ENCODE measurements around the gene TEKT5. TPM values are rescaled to one million over a fixed set of nuclear protein-coding genes. Genes with fewer than 3 reads are reported as not detected.
A peak's percentile ranks its signal among the peaks of the same experiment; 100 is the strongest.
"Not testable (repeated sequence)": the region's sequence is repeated elsewhere in the genome, so short reads cannot be mapped to it uniquely, and the experiment has no call there.

Gene TEKT5
- total RNA-seq, 2 donors from 2014 or later = not detected

DNA sequence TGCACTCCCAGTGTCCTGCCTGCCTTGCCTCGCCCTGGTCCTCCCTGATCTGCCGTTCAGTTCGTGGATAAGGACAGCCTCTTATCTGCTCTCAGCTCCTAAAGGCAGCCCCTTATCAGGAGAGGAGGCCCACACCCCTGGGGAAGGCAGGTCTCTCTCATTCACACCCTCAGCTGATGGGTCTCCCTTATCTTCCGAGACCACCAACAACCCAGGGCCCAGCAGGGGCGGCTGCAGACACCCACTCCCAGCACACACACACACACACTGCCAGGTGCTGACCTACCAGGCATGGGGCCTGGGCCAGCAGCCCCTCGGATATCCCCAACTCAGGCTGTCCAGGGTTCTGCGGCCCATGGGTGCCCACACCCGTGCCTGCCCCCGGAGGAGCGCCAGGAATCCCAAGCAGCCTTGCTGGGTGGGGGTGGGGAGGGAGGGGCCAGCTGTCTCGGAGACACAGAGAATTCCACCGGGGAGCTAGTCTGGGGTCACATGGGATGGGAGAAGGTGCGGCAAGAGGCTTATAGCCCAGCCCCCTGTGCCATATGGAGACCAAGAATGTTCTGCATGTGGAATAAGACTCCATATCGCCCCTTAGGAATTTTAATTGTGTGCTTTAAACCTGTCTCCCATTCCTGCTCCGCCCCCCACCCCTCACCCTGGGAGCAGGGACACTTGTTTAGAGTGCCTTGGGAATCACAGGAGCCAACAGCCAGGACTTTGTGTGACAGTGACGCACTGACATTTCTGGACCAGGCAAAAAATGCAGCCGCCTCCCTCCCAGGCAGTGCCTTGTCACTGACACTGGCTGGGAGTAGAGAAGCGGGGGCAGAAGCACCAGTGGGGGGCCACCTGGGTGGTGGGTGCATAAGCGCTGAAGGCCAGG, 72.5 kb downstream of the TEKT5 start:
- TF ChIP-seq CTCF (IDR thresholded peaks at IDR 0.05) = no peak
- Histone ChIP-seq H3K27me3 (no peaks in the 10 kb centered on the region), H3K27ac (peak overlapping the region; percentile 69 to 75), H3K9me3 (no peaks in the 10 kb centered on the region), H3K4me1 (peaks cover 0 to 34% of the 10 kb centered on the region in 2 donors), H3K4me3 (no peak overlapping the region), H3K36me3 (no peaks in the 10 kb centered on the region)
- DNase-seq (ENCODE audit: low spot score) = no peak

DNA sequence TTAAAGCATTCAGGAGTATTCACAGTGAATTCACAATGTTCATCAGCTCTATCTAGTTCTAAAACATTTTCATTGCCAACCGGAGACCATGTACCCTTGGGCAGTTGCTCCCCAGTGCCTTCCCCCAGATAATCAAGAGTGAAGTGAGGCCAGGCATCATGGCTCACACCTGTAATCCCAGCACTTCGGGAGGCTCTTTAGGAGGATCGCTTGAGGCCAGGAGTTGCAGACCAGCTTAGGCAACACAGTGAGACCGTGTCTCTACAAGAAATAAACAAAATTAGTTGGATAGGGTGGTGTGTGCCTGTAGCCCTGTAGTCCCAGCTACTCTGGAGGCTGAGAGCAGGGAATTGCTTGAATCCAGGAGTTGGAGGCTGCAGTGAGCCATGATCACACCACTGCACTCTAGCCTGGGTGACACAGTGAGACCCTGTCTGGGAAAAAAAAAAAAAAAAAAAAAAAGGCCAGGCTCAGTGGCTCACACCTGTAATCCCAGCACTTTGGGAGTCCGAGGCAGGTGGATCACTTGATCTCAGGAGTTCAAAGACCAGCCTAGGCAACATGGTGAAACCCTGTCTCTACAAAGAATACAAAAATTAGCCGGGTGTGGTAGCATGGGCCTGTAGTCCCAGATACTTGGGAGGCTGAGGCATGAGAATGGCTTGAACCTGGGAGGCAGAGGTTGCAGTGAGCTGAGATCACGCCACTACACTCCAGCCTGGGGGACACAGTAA, 73.3 kb downstream of the TEKT5 start:
- DNase-seq (ENCODE audit: low spot score); H3K27me3 ChIP-seq; H3K4me3 ChIP-seq; H3K36me3 ChIP-seq; H3K9me3 ChIP-seq: not testable (repeated sequence)
- H3K4me1 ChIP-seq = peaks cover 0 to 43% of the 10 kb centered on the region in 2 donors
- peak overlapping the region; percentile 69 to 75 for H3K27ac ChIP-seq

DNA sequence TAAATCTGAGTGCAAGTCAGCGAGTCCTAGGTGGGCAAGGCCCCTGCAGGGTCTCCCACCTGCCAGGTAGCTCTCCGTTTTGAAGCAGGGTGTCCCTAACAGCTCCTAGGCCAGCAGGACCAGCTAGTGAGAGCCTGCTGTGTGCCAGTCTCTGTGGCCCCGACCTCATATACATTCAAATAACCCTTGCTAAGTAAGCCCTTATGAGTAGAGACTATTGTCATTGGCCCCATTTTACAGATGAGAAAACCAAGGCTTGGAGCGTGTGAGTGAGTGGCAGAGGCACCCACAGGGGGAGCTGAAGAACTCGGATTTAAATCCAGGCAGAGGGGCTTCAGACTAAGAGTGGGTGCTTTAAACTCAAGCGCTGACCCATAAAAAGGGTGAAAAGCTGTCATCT, 74.6 kb downstream of the TEKT5 start:
- Histone ChIP-seq H3K9me3 (no peaks in the 10 kb centered on the region), H3K27me3 (no peaks in the 10 kb centered on the region), H3K36me3 (no peaks in the 10 kb centered on the region), H3K4me1 (peaks cover 0 to 44% of the 10 kb centered on the region in 2 donors), H3K27ac (peak overlapping the region; percentile 13 to 75), H3K4me3 (peak overlapping the region in 1 of 2 donors; percentile 30)
- no peak for TF ChIP-seq CTCF (IDR thresholded peaks at IDR 0.05)
- DNase-seq (ENCODE audit: low spot score) = no peak

DNA sequence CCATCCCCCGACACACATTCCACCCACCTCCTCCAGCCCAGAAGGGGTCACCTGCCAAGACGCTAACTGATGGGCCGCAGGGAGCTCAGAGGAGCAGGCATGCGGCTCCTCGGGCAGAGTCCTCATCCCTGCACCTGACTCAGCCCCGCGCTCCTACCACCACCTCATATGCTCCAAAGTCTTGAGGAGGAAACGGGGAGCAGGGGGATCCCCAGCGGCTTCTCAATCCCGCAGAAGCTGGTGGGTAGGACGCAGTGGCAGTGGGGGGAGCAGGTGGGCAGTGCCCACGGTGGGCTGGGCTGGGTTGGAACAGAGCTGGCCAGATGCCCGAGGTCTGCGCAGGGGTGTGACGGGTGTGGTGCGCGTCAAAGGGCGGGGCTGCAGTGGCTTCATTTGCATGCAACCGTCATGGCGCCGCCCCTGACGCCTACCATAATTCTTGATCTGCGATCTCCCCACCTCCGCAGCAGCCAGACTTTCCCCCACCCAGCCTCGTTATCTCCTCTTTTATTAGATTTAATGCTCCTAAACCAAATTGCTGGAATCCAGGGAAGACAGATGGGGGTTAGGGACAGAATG, 75.4 kb downstream of the TEKT5 start:
- Histone ChIP-seq H3K4me3 (peak overlapping the region in 1 of 2 donors; percentile 30), H3K36me3 (no peaks in the 10 kb centered on the region), H3K27ac (peak overlapping the region; percentile 57 to 75), H3K9me3 (no peaks in the 10 kb centered on the region), H3K4me1 (peaks cover 0 to 44% of the 10 kb centered on the region in 2 donors), H3K27me3 (no peaks in the 10 kb centered on the region)
- no peak for DNase-seq (ENCODE audit: low spot score)
- no peak for TF ChIP-seq CTCF (IDR thresholded peaks at IDR 0.05)

- no peak for TF ChIP-seq CTCF (IDR thresholded peaks at IDR 0.05)
- H3K4me1 ChIP-seq = peaks cover 0 to 44% of the 10 kb centered on the region in 2 donors
- H3K27ac ChIP-seq = peak overlapping the region; percentile 57 to 75
- no peaks in the 10 kb centered on the region for H3K9me3 ChIP-seq
- DNase-seq (ENCODE audit: low spot score) = no peak
- H3K36me3 ChIP-seq = no peaks in the 10 kb centered on the region
- H3K4me3 ChIP-seq = peak overlapping the region in 1 of 2 donors; percentile 30
- H3K27me3 ChIP-seq = no peaks in the 10 kb centered on the region
Observed at GRCh38 chr16:10618710-10619209, 76.0 kb downstream of the TEKT5 start.
